Cardiac muscle cell (in vitro differentiated cells and primary cell): ENCODE results near the gene PVR. TPM values are rescaled to one million over a fixed set of nuclear protein-coding genes. Genes with fewer than 3 reads are reported as not detected.

Experiments used
- DNase-seq, 2 donors: peaks; one replicate each; pipeline versions ENCODE4 v3.0.0 to v3.0.0-alpha.2; 2010 to 2017; ENCODE audit warnings: low read depth in 1 of 2, low spot score in 1 of 2
- H3K27ac ChIP-seq: fragments of 200-600 bp; sonication (generic); 2 replicates; pipeline ENCODE4 v1.5.1; 2016
- H3K27me3 ChIP-seq: fragments of 200-600 bp; sonication (generic); 2 replicates; pipeline ENCODE4 v1.6.0; 2016; ENCODE audit warnings: control low read depth
- H3K36me3 ChIP-seq: fragments of 200-600 bp; sonication (generic); 2 replicates; pipeline ENCODE4 v1.5.1; 2016; ENCODE audit warnings: control low read depth
- H3K4me1 ChIP-seq: fragments of 200-600 bp; sonication (generic); 2 replicates; pipeline ENCODE4 v1.8.1; 2017; ENCODE audit warnings: low read depth, mild to moderate bottlenecking, mixed run types
- H3K4me3 ChIP-seq: fragments of 200-600 bp; sonication (generic); 2 replicates; pipeline ENCODE4 v1.5.1; 2016; ENCODE audit warnings: mild to moderate bottlenecking
- H3K9me3 ChIP-seq: fragments of 200-600 bp; sonication (generic); 2 replicates; pipeline ENCODE4 v1.5.1; 2017; ENCODE audit warnings: low read depth, mild to moderate bottlenecking, control low read depth
- polyA plus RNA-seq: library from polyadenylated mRNA; unstranded; fragments of >200 nt; fragmentation: Nextera tagmentation; extraction: Ambion mirVana; gene quantifications from 2 replicates; pipeline ENCODE4 v1.2.1, GENCODE V29; 2016
- total RNA-seq: library from RNA; depleted of rRNA; stranded (reverse); fragments of >200 nt; gene quantifications from 2 replicates; pipeline ENCODE4 v1.2.3, GENCODE V29; 2016
- TF ChIP-seq, protein P1 (sequence below): IDR thresholded peaks from 2 replicates; pipeline ENCODE4 v1.5.1; 2012; ENCODE audit warnings: low read depth, mild to moderate bottlenecking, low read length

The PVR gene, protein sequence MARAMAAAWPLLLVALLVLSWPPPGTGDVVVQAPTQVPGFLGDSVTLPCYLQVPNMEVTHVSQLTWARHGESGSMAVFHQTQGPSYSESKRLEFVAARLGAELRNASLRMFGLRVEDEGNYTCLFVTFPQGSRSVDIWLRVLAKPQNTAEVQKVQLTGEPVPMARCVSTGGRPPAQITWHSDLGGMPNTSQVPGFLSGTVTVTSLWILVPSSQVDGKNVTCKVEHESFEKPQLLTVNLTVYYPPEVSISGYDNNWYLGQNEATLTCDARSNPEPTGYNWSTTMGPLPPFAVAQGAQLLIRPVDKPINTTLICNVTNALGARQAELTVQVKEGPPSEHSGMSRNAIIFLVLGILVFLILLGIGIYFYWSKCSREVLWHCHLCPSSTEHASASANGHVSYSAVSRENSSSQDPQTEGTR
- total RNA-seq: 18.4 and 20.8 TPM in 2 replicates
- polyA plus RNA-seq: 18.7 and 19.6 TPM in 2 replicates

DNA sequence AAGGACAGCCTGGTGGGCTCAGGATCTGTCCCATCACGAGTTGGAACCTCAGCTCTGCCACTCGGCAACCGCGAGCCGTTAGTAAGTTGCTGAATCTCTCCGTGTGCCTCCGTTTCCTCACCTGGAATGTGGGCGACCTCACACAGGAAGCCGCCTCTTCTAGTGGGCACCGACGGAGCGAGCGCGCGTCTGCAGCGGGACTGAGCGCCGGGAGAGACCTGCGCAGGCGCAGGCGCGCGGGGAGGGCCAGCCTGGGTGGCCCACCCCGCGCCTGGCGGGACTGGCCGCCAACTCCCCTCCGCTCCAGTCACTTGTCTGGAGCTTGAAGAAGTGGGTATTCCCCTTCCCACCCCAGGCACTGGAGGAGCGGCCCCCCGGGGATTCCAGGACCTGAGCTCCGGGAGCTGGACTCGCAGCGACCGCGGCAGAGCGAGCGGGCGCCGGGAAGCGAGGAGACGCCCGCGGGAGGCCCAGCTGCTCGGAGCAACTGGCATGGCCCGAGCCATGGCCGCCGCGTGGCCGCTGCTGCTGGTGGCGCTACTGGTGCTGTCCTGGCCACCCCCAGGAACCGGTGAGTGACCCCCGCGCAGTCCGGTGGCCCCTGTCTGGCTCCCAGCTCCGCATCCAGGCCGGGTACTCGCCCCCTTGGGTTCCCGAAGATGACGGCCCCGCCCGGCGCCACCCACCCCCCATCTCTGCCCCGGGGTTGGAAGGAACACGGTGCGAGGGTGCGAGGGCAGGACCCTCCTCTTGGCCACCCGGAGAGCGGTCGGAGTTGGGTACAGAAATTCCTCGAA lies at the start of gene PVR:
Gene PVR (plus strand): TSS at position 306 of the 797 bp plus-strand sequence. CDS start 187 bp downstream, at position 493.
- Histone ChIP-seq H3K4me3 (peak within 1 kb of the TSS; percentile 77), H3K27ac (peak within 1 kb of the TSS; percentile 76), H3K9me3 (no peaks in the 10 kb centered on the region), H3K27me3 (no peaks in the 10 kb centered on the region), H3K4me1 (no peaks in the 10 kb centered on the region), H3K36me3 (peaks cover 3% of the 10 kb centered on the region)
- DNase-seq: peak; percentile 74 to 79
- TF ChIP-seq, protein P1, sequence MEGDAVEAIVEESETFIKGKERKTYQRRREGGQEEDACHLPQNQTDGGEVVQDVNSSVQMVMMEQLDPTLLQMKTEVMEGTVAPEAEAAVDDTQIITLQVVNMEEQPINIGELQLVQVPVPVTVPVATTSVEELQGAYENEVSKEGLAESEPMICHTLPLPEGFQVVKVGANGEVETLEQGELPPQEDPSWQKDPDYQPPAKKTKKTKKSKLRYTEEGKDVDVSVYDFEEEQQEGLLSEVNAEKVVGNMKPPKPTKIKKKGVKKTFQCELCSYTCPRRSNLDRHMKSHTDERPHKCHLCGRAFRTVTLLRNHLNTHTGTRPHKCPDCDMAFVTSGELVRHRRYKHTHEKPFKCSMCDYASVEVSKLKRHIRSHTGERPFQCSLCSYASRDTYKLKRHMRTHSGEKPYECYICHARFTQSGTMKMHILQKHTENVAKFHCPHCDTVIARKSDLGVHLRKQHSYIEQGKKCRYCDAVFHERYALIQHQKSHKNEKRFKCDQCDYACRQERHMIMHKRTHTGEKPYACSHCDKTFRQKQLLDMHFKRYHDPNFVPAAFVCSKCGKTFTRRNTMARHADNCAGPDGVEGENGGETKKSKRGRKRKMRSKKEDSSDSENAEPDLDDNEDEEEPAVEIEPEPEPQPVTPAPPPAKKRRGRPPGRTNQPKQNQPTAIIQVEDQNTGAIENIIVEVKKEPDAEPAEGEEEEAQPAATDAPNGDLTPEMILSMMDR: no peak

DNA sequence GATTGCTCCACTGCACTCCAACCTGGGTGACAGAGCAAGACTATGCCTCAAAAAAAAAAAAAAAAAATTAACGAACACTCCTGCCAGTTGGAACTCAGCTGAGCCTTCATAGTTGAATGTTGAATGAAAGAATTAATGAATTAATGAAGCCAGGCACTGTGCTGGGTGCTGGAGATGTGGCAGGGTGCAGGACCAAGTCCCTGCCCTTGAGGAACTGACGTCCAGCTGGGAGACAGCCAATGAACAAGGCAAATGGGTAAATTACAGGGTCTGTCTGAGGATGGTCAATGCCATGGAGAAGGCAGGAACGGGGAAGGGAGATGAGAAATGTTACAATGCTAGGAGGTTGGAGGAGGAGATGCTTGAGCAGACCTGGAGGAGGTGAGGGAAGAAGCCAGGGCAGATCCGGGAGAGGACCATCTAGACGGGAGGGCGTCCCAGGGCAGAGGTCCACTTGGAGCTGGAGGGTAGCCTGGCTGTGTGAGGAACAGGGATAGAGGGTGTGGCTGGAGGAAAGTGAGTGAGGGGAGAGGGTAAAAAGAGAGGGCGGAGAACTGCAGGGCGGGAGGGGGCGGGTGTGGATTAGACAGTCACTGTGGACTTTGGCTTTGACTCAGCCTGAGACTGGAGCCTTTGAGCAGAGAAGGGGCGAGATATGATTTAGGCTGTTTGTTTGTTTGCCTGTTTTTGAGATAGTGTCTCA lies 47.1 kb upstream of the PVR start:
- no peak for DNase-seq
- H3K9me3 ChIP-seq: no peaks in the 10 kb centered on the region
- H3K4me3 ChIP-seq: no peak overlapping the region
- no peak overlapping the region for H3K27ac ChIP-seq
- no peaks in the 10 kb centered on the region for H3K4me1 ChIP-seq
- no peaks in the 10 kb centered on the region for H3K36me3 ChIP-seq
- no peaks in the 10 kb centered on the region for H3K27me3 ChIP-seq
- TF ChIP-seq, protein P1: no peak

DNA sequence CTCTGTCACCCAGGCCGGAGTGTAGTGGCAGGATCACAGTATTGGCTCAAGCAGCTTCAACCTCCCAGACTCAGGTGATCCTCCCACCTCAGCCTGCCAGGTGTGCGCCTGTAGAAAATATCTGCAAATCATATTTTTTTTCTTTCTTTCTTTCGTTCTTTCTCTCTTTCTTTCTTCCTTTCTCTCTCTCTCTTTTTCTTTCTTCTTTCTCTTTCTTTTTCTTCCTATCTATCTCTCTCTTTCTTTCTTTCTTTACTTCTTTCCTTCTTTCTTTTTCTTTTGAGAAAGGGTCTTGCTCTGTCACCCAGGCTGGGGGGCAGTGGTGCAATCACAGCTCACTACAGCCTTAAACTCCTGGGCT lies 46.6 kb upstream of the PVR start:
- Histone ChIP-seq H3K27ac (no peak overlapping the region), H3K4me3 (no peak overlapping the region), H3K4me1 (no peaks in the 10 kb centered on the region), H3K9me3 (no peaks in the 10 kb centered on the region), H3K36me3 (no peaks in the 10 kb centered on the region), H3K27me3 (no peaks in the 10 kb centered on the region)
- no peak for DNase-seq
- TF ChIP-seq, protein P1: no peak

DNA sequence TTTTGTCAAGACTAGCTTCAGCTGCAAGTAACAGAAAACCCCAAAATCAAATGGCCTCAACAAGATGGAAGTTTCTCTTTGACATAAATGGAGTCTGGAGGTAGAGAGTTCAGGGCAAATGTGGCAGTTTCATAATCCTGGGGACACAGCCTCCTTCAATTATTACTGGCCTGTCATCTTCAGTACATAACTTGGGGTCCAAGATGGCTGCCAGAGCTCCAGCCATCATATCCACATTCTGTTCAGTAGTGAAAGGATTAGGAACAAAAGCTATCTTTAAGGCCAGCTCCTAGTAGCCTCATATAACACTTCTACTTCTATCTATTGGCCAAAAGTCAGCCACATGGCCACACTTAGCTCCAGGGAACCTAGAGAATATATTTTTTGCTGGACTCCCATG lies 45.4 kb upstream of the PVR start:
- Histone ChIP-seq H3K27me3 (no peaks in the 10 kb centered on the region), H3K4me1 (no peaks in the 10 kb centered on the region), H3K36me3 (no peaks in the 10 kb centered on the region), H3K4me3 (no peak overlapping the region), H3K9me3 (no peaks in the 10 kb centered on the region), H3K27ac (no peak overlapping the region)
- TF ChIP-seq, protein P1: no peak
- DNase-seq: no peak

DNA sequence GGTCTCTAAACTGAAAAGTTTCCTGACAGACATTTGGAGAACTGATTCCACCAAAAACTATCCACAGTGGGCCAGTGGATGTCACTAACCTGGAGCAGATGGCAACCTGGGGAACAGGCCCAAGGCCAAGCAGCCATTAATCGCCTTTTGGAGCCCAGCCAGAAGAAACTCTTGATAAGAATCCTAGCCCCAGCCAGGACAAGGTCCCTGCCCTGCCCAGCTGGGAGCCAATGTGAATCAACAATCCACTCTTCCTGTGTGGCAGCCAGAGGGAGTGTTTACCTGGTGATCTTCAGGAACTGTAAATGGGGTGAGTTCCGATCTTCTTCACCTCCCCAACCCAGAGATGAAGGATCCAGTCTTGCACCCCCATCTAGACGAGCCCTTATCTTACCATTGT lies 44.8 kb upstream of the PVR start:
- H3K4me3 ChIP-seq: no peak overlapping the region
- TF ChIP-seq, protein P1: no peak
- DNase-seq: no peak
- no peaks in the 10 kb centered on the region for H3K36me3 ChIP-seq
- no peaks in the 10 kb centered on the region for H3K9me3 ChIP-seq
- no peaks in the 10 kb centered on the region for H3K4me1 ChIP-seq
- H3K27me3 ChIP-seq: no peaks in the 10 kb centered on the region
- no peak overlapping the region for H3K27ac ChIP-seq
